H1 (cell line): ENCODE data around the gene SP4.

ENCODE experiments used
- CTCF ChIP-seq, 3 experiments: IDR thresholded peaks; 1 replicate in 2 of 3; 2 replicates in 1 of 3; pipeline versions ENCODE4 v1.5.1 to v1.6.1; 2011; ENCODE audit warnings: low read length in 3 of 3, mild to moderate bottlenecking in 3 of 3, inconsistent platforms in 2 of 3, low read depth in 1 of 3, moderate library complexity in 1 of 3; ENCODE audit not compliant: insufficient read depth in 1 of 3; ENCODE audit errors: control extremely low read depth in 1 of 3
- EZH2 ChIP-seq: fragments of 200-600 bp; sonication (generic); IDR thresholded peaks from 2 replicates; pipeline ENCODE4 v1.7.1; 2012; ENCODE audit warnings: low read depth, mild to moderate bottlenecking, moderate library complexity, low read length, inconsistent platforms; ENCODE audit not compliant: severe bottlenecking
- JUND ChIP-seq: IDR thresholded peaks from 2 replicates; pipeline ENCODE4 v1.6.1; 2011; ENCODE audit warnings: mild to moderate bottlenecking, improper control_type of control experiment, low read length
- TAF1 ChIP-seq: IDR thresholded peaks from 2 replicates; pipeline ENCODE4 v1.6.1; 2011; ENCODE audit warnings: mild to moderate bottlenecking, low read depth, low read length

- TF ChIP-seq TAF1 (no peak), JUND (no peak), CTCF (IDR thresholded peaks at IDR 0.05; ENCODE audit: control extremely low read depth in 1 of 3, insufficient read depth in 1 of 3, low read depth in 1 of 3, low read length in 3 of 3) (no peak), EZH2 (no peak)
Observed at GRCh38 chr7:21550076-21550475, 122.2 kb downstream of the SP4 start.
